HepG2 (cell line): ENCODE measurements around the gene CISD1. TPM values are rescaled to one million over a fixed set of nuclear protein-coding genes. Genes with fewer than 3 reads are reported as not detected.

Source experiments
- BRD4 ChIP-seq: sonication (generic); formaldehyde crosslinking; IDR thresholded peaks from 2 replicates; pipeline ENCODE4 v1.4.0; 2020; ENCODE audit warnings: missing genetic modification reagents
- CAMTA2 ChIP-seq: sonication (generic); formaldehyde crosslinking; IDR thresholded peaks from 2 replicates; pipeline ENCODE4 v1.4.0; 2020; ENCODE audit warnings: mild to moderate bottlenecking, missing genetic modification reagents, borderline replicate concordance
- GTF2F1 ChIP-seq: fragments of 150-350 bp; IDR thresholded peaks from 2 replicates; pipeline ENCODE4 v1.6.1; 2014; ENCODE audit warnings: low read length
- HNRNPLL ChIP-seq: fragments of 200-400 bp; formaldehyde crosslinking; IDR thresholded peaks from 2 replicates; pipeline ENCODE4 v1.6.1; 2017; ENCODE audit warnings: mild to moderate bottlenecking, low read depth, low read length; ENCODE audit not compliant: poor library complexity, severe bottlenecking
- JUND ChIP-seq: sonication (generic); formaldehyde crosslinking; IDR thresholded peaks from 2 replicates; pipeline ENCODE4 v1.8.0; 2022; ENCODE audit warnings: mild to moderate bottlenecking, missing genetic modification reagents
- KLF16 ChIP-seq, 2 experiments: sonication (generic) in 1 of 2; formaldehyde crosslinking in 1 of 2; IDR thresholded peaks; 2 replicates each; pipeline versions ENCODE4 v1.6.1 to v1.8.0; 2016 to 2023; ENCODE audit warnings: missing genetic modification reagents in 2 of 2, missing compliant biosample characterization in 1 of 2
- MLX ChIP-seq: IDR thresholded peaks from 2 replicates; pipeline ENCODE4 v1.6.1; 2016
- MTA3 ChIP-seq: sonication (generic); formaldehyde crosslinking; IDR thresholded peaks from 2 replicates; pipeline ENCODE4 v1.4.0; 2020; ENCODE audit warnings: missing genetic modification reagents
- MXI1 ChIP-seq: IDR thresholded peaks from 3 replicates; pipeline ENCODE4 v1.6.1; 2012; ENCODE audit warnings: low read depth, low read length, inconsistent platforms, borderline replicate concordance
- NCOR1 ChIP-seq: fragments of 200-600 bp; sonication (generic); IDR thresholded peaks from 2 replicates; pipeline ENCODE4 v1.7.0; 2017; ENCODE audit warnings: antibody characterized with exemption, low read length, borderline replicate concordance
- PBX3 ChIP-seq: sonication (generic); formaldehyde crosslinking; IDR thresholded peaks from 2 replicates; pipeline ENCODE4 v1.8.1; 2023; ENCODE audit warnings: missing genetic modification reagents, inconsistent platforms, borderline replicate concordance
- PCBP2 ChIP-seq: fragments of 200-400 bp; formaldehyde crosslinking; optimal IDR thresholded peaks from 2 replicates; pipeline ENCODE3; 2018; ENCODE audit warnings: low read length, low read depth; ENCODE audit not compliant: poor library complexity, severe bottlenecking
- RORA ChIP-seq: sonication (generic); formaldehyde crosslinking; IDR thresholded peaks from 2 replicates; pipeline ENCODE4 v1.5.0; 2020; ENCODE audit warnings: mild to moderate bottlenecking, missing genetic modification reagents, moderate library complexity
- SALL2 ChIP-seq: sonication (generic); formaldehyde crosslinking; IDR thresholded peaks from 2 replicates; pipeline ENCODE4 v1.8.1; 2023; ENCODE audit warnings: mild to moderate bottlenecking, missing genetic modification reagents, inconsistent platforms
- SATB2 ChIP-seq: sonication (generic); formaldehyde crosslinking; IDR thresholded peaks from 2 replicates; pipeline ENCODE4 v1.5.0; 2020; ENCODE audit warnings: missing genetic modification reagents
- SIN3A ChIP-seq: IDR thresholded peaks from 2 replicates; pipeline ENCODE4 v1.6.1; 2011; ENCODE audit warnings: low read depth, mild to moderate bottlenecking, control low read depth, low read length, borderline replicate concordance
- SMAD3 ChIP-seq: sonication (generic); formaldehyde crosslinking; IDR thresholded peaks from 2 replicates; pipeline ENCODE4 v1.4.0; 2020; ENCODE audit warnings: missing genetic modification reagents
- SP2 ChIP-seq: sonication (generic); formaldehyde crosslinking; IDR thresholded peaks from 2 replicates; pipeline ENCODE4 v1.5.1; 2020; ENCODE audit warnings: mild to moderate bottlenecking, missing genetic modification reagents
- SP4 ChIP-seq: sonication (generic); formaldehyde crosslinking; IDR thresholded peaks from 2 replicates; pipeline ENCODE4 v1.8.1; 2023; ENCODE audit warnings: mild to moderate bottlenecking, missing genetic modification reagents
- U2AF2 ChIP-seq: fragments of 200-400 bp; formaldehyde crosslinking; IDR thresholded peaks from 2 replicates; pipeline ENCODE4 v1.6.1; 2017; ENCODE audit warnings: low read depth, mild to moderate bottlenecking, low read length
- ZFYVE20 ChIP-seq: sonication (generic); formaldehyde crosslinking; IDR thresholded peaks from 2 replicates; pipeline ENCODE4 v1.8.0; 2023; ENCODE audit warnings: low read depth, mild to moderate bottlenecking, moderate library complexity, missing genetic modification reagents, borderline replicate concordance
- ZMYM4 ChIP-seq: sonication (generic); formaldehyde crosslinking; IDR thresholded peaks from 2 replicates; pipeline ENCODE4 v1.8.1; 2023; ENCODE audit warnings: mild to moderate bottlenecking, missing genetic modification reagents
- ZNF160 ChIP-seq: sonication (generic); formaldehyde crosslinking; IDR thresholded peaks from 2 replicates; pipeline ENCODE4 v1.8.0; 2022; ENCODE audit warnings: mild to moderate bottlenecking, inconsistent platforms, missing genetic modification reagents
- ZNF547 ChIP-seq: sonication (generic); formaldehyde crosslinking; IDR thresholded peaks from 2 replicates; pipeline ENCODE4 v1.5.1; 2020; ENCODE audit warnings: mild to moderate bottlenecking, missing genetic modification reagents
- ZNF552 ChIP-seq: sonication (generic); formaldehyde crosslinking; IDR thresholded peaks from 2 replicates; pipeline ENCODE4 v1.9.0; 2022; ENCODE audit warnings: missing genetic modification reagents, mild to moderate bottlenecking, borderline replicate concordance
- ZNF557 ChIP-seq: sonication (generic); formaldehyde crosslinking; IDR thresholded peaks from 2 replicates; pipeline ENCODE4 v1.4.0; 2020; ENCODE audit warnings: missing genetic modification reagents
- ZSCAN30 ChIP-seq: sonication (generic); formaldehyde crosslinking; IDR thresholded peaks from 2 replicates; pipeline ENCODE4 v1.5.0; 2020; ENCODE audit warnings: mild to moderate bottlenecking, missing genetic modification reagents
- polyA plus RNA-seq, 8 experiments: library from polyadenylated mRNA; depleted of rRNA in 3 of 8; stranded (reverse) in 7 of 8; unstranded in 1 of 8; fragments of >200 nt; fragmentation: Illumina TruSeq in 4 of 8; extraction: Trizol in 4 of 8; gene quantifications; 2 replicates each; pipeline versions ENCODE4 v1.2.1 to v1.2.3, GENCODE V29; 2011 to 2016; ENCODE audit warnings: low read depth in 4 of 8, missing spikeins in 1 of 8, mixed read lengths in 1 of 8; ENCODE audit not compliant: insufficient read depth in 1 of 8
- total RNA-seq, 5 experiments: library from RNA; depleted of rRNA; stranded (reverse); fragments of >200 nt; fragmentation: Illumina TruSeq; extraction: Trizol; gene quantifications; 2 replicates each; pipeline ENCODE4 v1.2.3, GENCODE V29; 2016; ENCODE audit warnings: low read depth in 1 of 5
- TF ChIP-seq, protein P1 (sequence below): sonication (generic); formaldehyde crosslinking; IDR thresholded peaks from 2 replicates; pipeline ENCODE4 v1.8.0; 2022; ENCODE audit warnings: low read depth, missing genetic modification reagents

CISD1 gene
- total and polyA plus RNA-seq, 2 of the 13 experiments (the other 11 are each of a cell fraction or from before 2014, with no cell fraction given) = 63.4 to 78.9 TPM

GRCh38 chr10:58268946-58269781, at the start of gene CISD1 (continued):
- TF ChIP-seq, protein P1, sequence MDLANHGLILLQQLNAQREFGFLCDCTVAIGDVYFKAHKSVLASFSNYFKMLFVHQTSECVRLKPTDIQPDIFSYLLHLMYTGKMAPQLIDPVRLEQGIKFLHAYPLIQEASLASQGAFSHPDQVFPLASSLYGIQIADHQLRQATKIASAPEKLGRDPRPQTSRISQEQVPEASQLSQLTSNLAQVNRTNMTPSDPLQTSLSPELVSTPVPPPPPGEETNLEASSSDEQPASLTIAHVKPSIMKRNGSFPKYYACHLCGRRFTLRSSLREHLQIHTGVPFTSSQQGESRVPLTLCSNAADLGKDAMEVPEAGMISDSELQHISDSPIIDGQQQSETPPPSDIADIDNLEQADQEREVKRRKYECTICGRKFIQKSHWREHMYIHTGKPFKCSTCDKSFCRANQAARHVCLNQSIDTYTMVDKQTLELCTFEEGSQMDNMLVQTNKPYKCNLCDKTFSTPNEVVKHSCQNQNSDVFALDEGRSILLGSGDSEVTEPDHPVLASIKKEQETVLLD (CRISPR knock-in tag) = peak; percentile 74; the same call in 1 of the 2 replicates
- TF ChIP-seq ZMYM4 (CRISPR knock-in tag) = peak; percentile 97
- TF ChIP-seq MLX (CRISPR knock-in tag) = peak; percentile 19
- peak; percentile 6; the same call in 1 of the 2 replicates for TF ChIP-seq NCOR1
- peak; percentile 90 for TF ChIP-seq ZNF547 (CRISPR knock-in tag)
- 0 out of 2 replicates have a peak, but pooled peaks have one; percentile 63 for TF ChIP-seq BRD4 (CRISPR knock-in tag)
- no peak for TF ChIP-seq SIN3A
- TF ChIP-seq KLF16 (CRISPR knock-in tag; IDR thresholded peaks at IDR 0.05) = peak; percentile 96
- TF ChIP-seq MXI1 = peak; percentile 91; the same call in 2 of the 3 replicates
- TF ChIP-seq SATB2 = peak; percentile 94
- peak; percentile 97 for TF ChIP-seq ZFYVE20 (CRISPR knock-in tag)
- TF ChIP-seq SP4 (CRISPR knock-in tag) = peak; percentile 88
- TF ChIP-seq HNRNPLL = peak; percentile 92
- TF ChIP-seq PBX3 (CRISPR knock-in tag) = no peak
- peak; percentile 56; the same call in 1 of the 2 replicates for TF ChIP-seq CAMTA2 (CRISPR knock-in tag)
- TF ChIP-seq JUND (CRISPR knock-in tag) = peak; percentile 68; the same call in 1 of the 2 replicates
- TF ChIP-seq PCBP2 = no peak
- peak; percentile 99 for TF ChIP-seq ZNF552 (CRISPR knock-in tag)
- TF ChIP-seq GTF2F1 = no peak
- TF ChIP-seq ZNF160 (CRISPR knock-in tag) = peak; percentile 92
- TF ChIP-seq U2AF2 = no peak
- TF ChIP-seq SP2 (CRISPR knock-in tag) = 0 out of 2 replicates have a peak, but pooled peaks have one; percentile 37
- TF ChIP-seq MTA3 = no peak
- TF ChIP-seq SMAD3 (CRISPR knock-in tag) = peak; percentile 59; the same call in 1 of the 2 replicates
- peak; percentile 92; the same call in 1 of the 2 replicates for TF ChIP-seq ZNF557
- no peak for TF ChIP-seq RORA (CRISPR knock-in tag)
- TF ChIP-seq ZSCAN30 = no peak
- peak; percentile 91 for TF ChIP-seq SALL2 (CRISPR knock-in tag)
